K562 (cell line): ENCODE data around the gene LCN1. TPM values are rescaled to one million over a fixed set of nuclear protein-coding genes. Genes with fewer than 3 reads are reported as not detected.
A peak's percentile ranks its signal among the peaks of the same experiment; 100 is the strongest.

Source experiments
- FOXJ3 ChIP-seq: sonication (generic); formaldehyde crosslinking; IDR thresholded peaks from 2 replicates; pipeline ENCODE4 v1.4.0; 2020; ENCODE audit warnings: mild to moderate bottlenecking, missing genetic modification reagents
- HDAC1 ChIP-seq, 2 experiments: fragments of 450-650 bp; IDR thresholded peaks; 2 replicates each; pipeline ENCODE4 v1.6.1; 2016 to 2017; ENCODE audit warnings: inconsistent platforms in 1 of 2, mild to moderate bottlenecking in 1 of 2, moderate library complexity in 1 of 2
- HDGF ChIP-seq: fragments of 450-650 bp; IDR thresholded peaks from 2 replicates; pipeline ENCODE4 v1.6.1; 2016
- HLTF ChIP-seq: fragments of 450-650 bp; IDR thresholded peaks from 2 replicates; pipeline ENCODE4 v1.6.1; 2016
- KAT8 ChIP-seq: fragments of 450-650 bp; IDR thresholded peaks from 2 replicates; pipeline ENCODE4 v1.6.1; 2016; ENCODE audit warnings: low read depth, mild to moderate bottlenecking
- KLF1 ChIP-seq: fragments of 450-650 bp; IDR thresholded peaks from 2 replicates; pipeline ENCODE4 v1.6.1; 2016; ENCODE audit warnings: missing genetic modification characterization, missing compliant biosample characterization
- KLF13 ChIP-seq: fragments of 450-650 bp; IDR thresholded peaks from 2 replicates; pipeline ENCODE4 v1.6.1; 2016; ENCODE audit warnings: missing genetic modification characterization, low read depth, mild to moderate bottlenecking, missing compliant biosample characterization, moderate library complexity, borderline replicate concordance
- MAZ ChIP-seq, 2 experiments: fragments of 450-650 bp in 1 of 2; sonication (generic) in 1 of 2; formaldehyde crosslinking; IDR thresholded peaks in 1 of 2; conservative IDR thresholded peaks in 1 of 2; 2 replicates each; pipeline versions ENCODE4 v1.4.0 to v1.5.0; 2020; ENCODE audit warnings: mild to moderate bottlenecking in 1 of 2, missing genetic modification reagents in 1 of 2
- NFIC ChIP-seq: fragments of 450-650 bp; IDR thresholded peaks from 2 replicates; pipeline ENCODE4 v1.6.1; 2017; ENCODE audit warnings: mild to moderate bottlenecking, inconsistent platforms
- NONO ChIP-seq, 2 experiments: fragments of 200-400 bp in 1 of 2; fragments of 450-650 bp in 1 of 2; formaldehyde crosslinking in 1 of 2; IDR thresholded peaks; 2 replicates each; pipeline ENCODE4 v1.6.1; 2017; ENCODE audit warnings: low read depth in 2 of 2, mild to moderate bottlenecking in 2 of 2, moderate library complexity in 2 of 2, low read length in 1 of 2
- POLR3A ChIP-seq: IDR thresholded peaks from 2 replicates; pipeline ENCODE4 v1.6.1; 2011; ENCODE audit warnings: borderline replicate concordance, mild to moderate bottlenecking, moderate library complexity; ENCODE audit not compliant: insufficient read length, insufficient read depth; ENCODE audit errors: extremely low read depth
- PRMT5 ChIP-seq: sonication (generic); formaldehyde crosslinking; IDR thresholded peaks from 2 replicates; pipeline ENCODE4 v1.5.0; 2020; ENCODE audit warnings: missing genetic modification reagents
- SMAD4 ChIP-seq: fragments of 250-450 bp; sonication (Bioruptor Pico); conservative IDR thresholded peaks from 2 replicates; pipeline ENCODE4 v1.8.0; 2021; ENCODE audit warnings: inconsistent platforms, mild to moderate bottlenecking, moderate library complexity
- SMARCB1 ChIP-seq: IDR thresholded peaks from 2 replicates; pipeline ENCODE4 v1.6.1; 2011; ENCODE audit warnings: improper control_type of control experiment, low read depth; ENCODE audit not compliant: insufficient read length
- STAT5B ChIP-seq: fragments of 250-450 bp; sonication (Bioruptor Pico); IDR thresholded peaks from 2 replicates; pipeline ENCODE4 v1.8.0; 2021; ENCODE audit warnings: mild to moderate bottlenecking, inconsistent platforms
- SUPT5H ChIP-seq: fragments of 450-650 bp; IDR thresholded peaks from 2 replicates; pipeline ENCODE4 v1.6.1; 2016
- TCF7L2 ChIP-seq: fragments of 150-350 bp; IDR thresholded peaks from 2 replicates; pipeline ENCODE4 v1.6.1; 2016; ENCODE audit warnings: low read depth, mild to moderate bottlenecking, low read length, moderate library complexity
- THRAP3 ChIP-seq: fragments of 450-650 bp; IDR thresholded peaks from 2 replicates; pipeline ENCODE4 v1.6.1; 2016; ENCODE audit warnings: mild to moderate bottlenecking, inconsistent platforms, borderline replicate concordance
- ZFX ChIP-seq: sonication (generic); formaldehyde crosslinking; IDR thresholded peaks from 2 replicates; pipeline ENCODE4 v1.8.0; 2022; ENCODE audit warnings: mild to moderate bottlenecking, missing genetic modification reagents, moderate library complexity
- ZHX1 ChIP-seq: fragments of 150-350 bp; conservative IDR thresholded peaks from 2 replicates; pipeline ENCODE4 v1.6.1; 2014; ENCODE audit warnings: low read length
- ZKSCAN1 ChIP-seq: fragments of 150-350 bp; IDR thresholded peaks from 2 replicates; pipeline ENCODE4 v1.6.1; 2016; ENCODE audit warnings: low read depth, low read length
- ZNF24 ChIP-seq: fragments of 450-650 bp; IDR thresholded peaks from 2 replicates; pipeline ENCODE4 v1.6.1; 2016
- ZNF253 ChIP-seq: fragments of 250-450 bp; sonication (Bioruptor Pico); conservative IDR thresholded peaks from 2 replicates; pipeline ENCODE4 v1.6.1; 2021; ENCODE audit warnings: mild to moderate bottlenecking
- ZSCAN29 ChIP-seq: fragments of 450-650 bp; IDR thresholded peaks from 2 replicates; pipeline ENCODE4 v1.6.1; 2017
- polyA plus RNA-seq, 8 experiments: library from polyadenylated mRNA; depleted of rRNA in 4 of 8; stranded (reverse) in 5 of 8; unstranded in 3 of 8; fragments of >200 nt; fragmentation: Nextera tagmentation in 2 of 8; fragmentation: Illumina TruSeq in 1 of 8; extraction: Ambion mirVana in 2 of 8; extraction: Trizol in 1 of 8; gene quantifications; 2 replicates each; pipeline versions ENCODE4 v1.2.1 to v1.2.3, GENCODE V29; 2011 to 2014; ENCODE audit warnings: inconsistent platforms in 1 of 8, missing spikeins in 1 of 8
- total RNA-seq, 7 experiments: library from RNA; depleted of rRNA in 6 of 7; stranded (reverse); fragments of >200 nt in 6 of 7; fragmentation: Illumina TruSeq in 2 of 7; extraction: Trizol in 2 of 7; gene quantifications; 2 replicates each; pipeline versions ENCODE4 v1.2.1 to v1.2.3, GENCODE V29; 2011 to 2021; ENCODE audit warnings: low replicate concordance in 1 of 7
- TF ChIP-seq, protein P1 (sequence below): fragments of 450-650 bp; IDR thresholded peaks from 2 replicates; pipeline ENCODE4 v1.6.1; 2017; ENCODE audit warnings: antibody characterized with exemption

LCN1 gene
- total and polyA plus RNA-seq, 9 of the 15 experiments (the other 6 are each of a cell fraction or from before 2014, with no cell fraction given) = not detected

DNA sequence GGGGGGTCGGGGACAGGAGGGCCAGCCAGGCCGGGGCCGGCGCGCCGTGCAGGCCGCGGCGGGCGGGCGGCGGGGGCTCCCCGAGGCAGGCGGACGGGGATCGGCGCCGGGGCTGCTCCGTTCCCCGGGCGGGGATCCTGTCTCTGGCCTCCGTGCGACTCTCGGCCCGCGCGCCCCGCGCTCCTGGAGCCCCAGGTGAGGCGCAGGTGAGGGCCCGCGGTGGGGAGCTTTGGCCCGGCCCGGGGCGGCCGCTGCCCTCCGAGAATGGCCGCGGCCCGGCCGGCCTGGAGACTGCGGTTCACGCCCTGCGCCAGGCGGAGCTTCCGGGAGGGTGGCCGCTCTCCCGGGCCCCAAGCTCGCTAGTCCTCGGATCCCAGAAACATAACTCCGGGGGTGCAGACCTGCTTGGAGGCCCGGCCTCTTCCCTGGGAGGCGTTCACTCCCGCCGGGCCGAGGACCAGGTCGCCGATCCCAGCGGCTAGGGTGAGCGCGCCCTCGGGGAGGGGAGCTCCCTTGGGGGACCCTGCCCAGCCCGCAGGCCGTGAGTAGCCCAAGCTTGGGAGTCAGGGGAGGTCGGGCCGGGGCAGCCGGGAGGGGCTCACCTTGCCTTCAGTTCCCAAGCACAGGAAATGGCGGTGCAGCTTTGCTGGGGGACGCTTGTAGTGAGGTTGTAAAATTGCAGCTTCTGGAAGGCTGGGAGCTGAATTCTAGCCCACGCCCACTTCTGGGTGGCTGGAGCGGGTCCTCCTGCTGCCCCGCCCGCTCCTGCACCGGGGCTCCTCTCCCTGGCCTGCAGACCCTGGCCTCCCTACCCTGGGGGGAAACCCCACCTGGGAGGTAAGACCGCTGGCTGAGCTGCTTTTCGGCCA lies 40.9 kb upstream of the LCN1 start (continued):
- TF ChIP-seq NONO (IDR thresholded peaks at IDR 0.05; ENCODE audit: low read depth in 2 of 2, low read length in 1 of 2) = no peak
- peak in 1 of 2 experiments; percentile 53; a peak in 1 of 4 replicates for TF ChIP-seq HDAC1 (IDR thresholded peaks at IDR 0.05)
- peak; percentile 57 for TF ChIP-seq ZFX (CRISPR knock-in tag)
- TF ChIP-seq POLR3A = no peak
- TF ChIP-seq KAT8 = no peak
- no peak for TF ChIP-seq ZHX1
- TF ChIP-seq KLF13 (tag) = peak; percentile 72; the same call in 1 of the 2 replicates
- TF ChIP-seq ZNF253 = no peak
- no peak for TF ChIP-seq HDGF
- no peak for TF ChIP-seq ZSCAN29
- TF ChIP-seq THRAP3 = no peak
- no peak for TF ChIP-seq FOXJ3
- TF ChIP-seq ZNF24 = no peak
- TF ChIP-seq TCF7L2 = no peak
- no peak for TF ChIP-seq ZKSCAN1
- TF ChIP-seq PRMT5 (CRISPR knock-in tag) = no peak
- no peak for TF ChIP-seq STAT5B
- TF ChIP-seq KLF1 (tag) = no peak
- TF ChIP-seq NFIC = no peak
- TF ChIP-seq SMARCB1 = no peak
- TF ChIP-seq HLTF = no peak
- TF ChIP-seq SUPT5H = peak; percentile 39; the same call in 1 of the 2 replicates
- TF ChIP-seq, protein P1, sequence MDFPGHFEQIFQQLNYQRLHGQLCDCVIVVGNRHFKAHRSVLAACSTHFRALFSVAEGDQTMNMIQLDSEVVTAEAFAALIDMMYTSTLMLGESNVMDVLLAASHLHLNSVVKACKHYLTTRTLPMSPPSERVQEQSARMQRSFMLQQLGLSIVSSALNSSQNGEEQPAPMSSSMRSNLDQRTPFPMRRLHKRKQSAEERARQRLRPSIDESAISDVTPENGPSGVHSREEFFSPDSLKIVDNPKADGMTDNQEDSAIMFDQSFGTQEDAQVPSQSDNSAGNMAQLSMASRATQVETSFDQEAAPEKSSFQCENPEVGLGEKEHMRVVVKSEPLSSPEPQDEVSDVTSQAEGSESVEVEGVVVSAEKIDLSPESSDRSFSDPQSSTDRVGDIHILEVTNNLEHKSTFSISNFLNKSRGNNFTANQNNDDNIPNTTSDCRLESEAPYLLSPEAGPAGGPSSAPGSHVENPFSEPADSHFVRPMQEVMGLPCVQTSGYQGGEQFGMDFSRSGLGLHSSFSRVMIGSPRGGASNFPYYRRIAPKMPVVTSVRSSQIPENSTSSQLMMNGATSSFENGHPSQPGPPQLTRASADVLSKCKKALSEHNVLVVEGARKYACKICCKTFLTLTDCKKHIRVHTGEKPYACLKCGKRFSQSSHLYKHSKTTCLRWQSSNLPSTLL = no peak
- 0 out of 2 replicates have a peak, but pooled peaks have one; percentile 12 for TF ChIP-seq SMAD4 (CRISPR knock-in tag)
- peak; percentile 48 to 66; a peak in 2 of 4 replicates for TF ChIP-seq MAZ (CRISPR knock-in tag; conservative IDR thresholded peaks at IDR 0.05 in 1 of 2, IDR thresholded peaks at IDR 0.05 in 1 of 2)
